A673 (cell line): Measurements from ENCODE around the gene STK38L.

Source experiments
- CTCF ChIP-seq: fragments of 300-800, 200-600 bp; sonication (generic); conservative IDR thresholded peaks from 2 replicates; pipeline ENCODE4 v1.5.1; 2017; ENCODE audit warnings: low read depth, mild to moderate bottlenecking, antibody characterized with exemption, low read length, moderate library complexity, mixed read lengths
- EZH2 ChIP-seq: fragments of 200-600 bp; sonication (generic); IDR thresholded peaks from 2 replicates; pipeline ENCODE4 v1.6.1; 2017; ENCODE audit warnings: borderline replicate concordance, low read depth, mild to moderate bottlenecking, mixed read lengths, antibody characterized with exemption, low read length; ENCODE audit not compliant: poor library complexity, severe bottlenecking

- no peak for TF ChIP-seq CTCF
- no peak for TF ChIP-seq EZH2
These were observed 49.4 kb downstream of the STK38L start for GRCh38 chr12:27293463-27293862.
